GM21528 (cell line): Measurements from ENCODE around the gene SENP5.

ENCODE experiments used
- ATAC-seq: cut with Tn5 transposase; IDR thresholded peaks from one replicate; pipeline ENCODE4 v1.9.1; 2021; ENCODE audit warnings: mild to moderate bottlenecking, moderate library complexity; ENCODE audit not compliant: unreplicated experiment, low FRiP score

The SENP5 gene

GRCh38 chr3:196875258-196875657, 7.5 kb downstream of the SENP5 start:
- no peak for ATAC-seq

- no peak for ATAC-seq
These were observed 15.6 kb downstream of the SENP5 start for GRCh38 chr3:196883361-196883760.

- no peak for ATAC-seq
These were observed 18.4 kb downstream of the SENP5 start for GRCh38 chr3:196886144-196886543.

- no peak for ATAC-seq
These were observed 22.4 kb downstream of the SENP5 start for GRCh38 chr3:196889844-196890708.

GRCh38 chr3:196894557-196895295, 27.0 kb downstream of the SENP5 start:
- ATAC-seq: no peak

- no peak for ATAC-seq
These were observed 28.5 kb downstream of the SENP5 start for GRCh38 chr3:196896229-196896628.

GRCh38 chr3:196901768-196902167, 34.0 kb downstream of the SENP5 start:
- ATAC-seq: no peak

- ATAC-seq: no peak
These were observed 34.6 kb downstream of the SENP5 start for GRCh38 chr3:196902296-196902695.

- ATAC-seq: no peak
These were observed 36.0 kb downstream of the SENP5 start for GRCh38 chr3:196903740-196904139.

GRCh38 chr3:196914866-196915265, 47.1 kb downstream of the SENP5 start:
- ATAC-seq: no peak

GRCh38 chr3:196915375-196915774, 47.7 kb downstream of the SENP5 start:
- ATAC-seq: no peak

GRCh38 chr3:196916221-196916620, 48.5 kb downstream of the SENP5 start:
- ATAC-seq: no peak

- ATAC-seq: no peak
These were observed 49.3 kb downstream of the SENP5 start for GRCh38 chr3:196916995-196917394.

- ATAC-seq: no peak
These were observed 51.2 kb downstream of the SENP5 start for GRCh38 chr3:196918968-196919367.

- no peak for ATAC-seq
These were observed 53.0 kb downstream of the SENP5 start for GRCh38 chr3:196920733-196921132.

GRCh38 chr3:196927571-196928453, 60.1 kb downstream of the SENP5 start:
- ATAC-seq: no peak

GRCh38 chr3:196931157-196931556, 63.4 kb downstream of the SENP5 start:
- ATAC-seq: no peak

- no peak for ATAC-seq
These were observed 64.3 kb downstream of the SENP5 start for GRCh38 chr3:196931828-196932587.

GRCh38 chr3:196932600-196932999, 64.9 kb downstream of the SENP5 start:
- ATAC-seq: no peak

GRCh38 chr3:196936288-196936687, 68.6 kb downstream of the SENP5 start:
- ATAC-seq: no peak
